ENCODE data around the gene GSKIP.

GSKIP gene

GRCh38 chr14:96423446-96424108 is 60.3 kb downstream of the GSKIP start:
- peaks cover 7 to 8% of the 10 kb centered on the region in 2 experiments for H3K4me1 ChIP-seq (ENCODE audit: control insufficient read depth in 1 of 2, insufficient read depth in 1 of 2, low read depth in 1 of 2, low read length in 1 of 2)
- no peak for TF ChIP-seq CTCF (IDR thresholded peaks at IDR 0.05)
- peak overlapping the region; percentile 35 to 48 for H3K4me3 ChIP-seq (ENCODE audit: low read depth in 1 of 2, low read length in 1 of 2)
- H3K9me3 ChIP-seq: no peaks in the 10 kb centered on the region
- peaks cover 16% of the 10 kb centered on the region for H3K27me3 ChIP-seq
- no peaks in the 10 kb centered on the region for H3K36me3 ChIP-seq
- H3K27ac ChIP-seq: no peak overlapping the region

GRCh38 chr14:96424109-96424989 is 61.0 kb downstream of the GSKIP start:
- Histone ChIP-seq H3K9me3 (no peaks in the 10 kb centered on the region), H3K4me1 (ENCODE audit: control insufficient read depth in 1 of 2, insufficient read depth in 1 of 2, low read depth in 1 of 2, low read length in 1 of 2) (peaks cover 7 to 8% of the 10 kb centered on the region in 2 experiments), H3K36me3 (no peaks in the 10 kb centered on the region), H3K4me3 (ENCODE audit: low read depth in 1 of 2, low read length in 1 of 2) (peak overlapping the region; percentile 35 to 48), H3K27me3 (peaks cover 16% of the 10 kb centered on the region), H3K27ac (no peak overlapping the region)
- TF ChIP-seq CTCF (IDR thresholded peaks at IDR 0.05): peak; percentile 77

- no peaks in the 10 kb centered on the region for H3K4me1 ChIP-seq (ENCODE audit: control insufficient read depth in 1 of 2, insufficient read depth in 1 of 2, low read depth in 1 of 2, low read length in 1 of 2)
- H3K36me3 ChIP-seq: no peaks in the 10 kb centered on the region
- H3K27ac ChIP-seq: no peak overlapping the region
- no peak for TF ChIP-seq CTCF (IDR thresholded peaks at IDR 0.05)
- no peaks in the 10 kb centered on the region for H3K9me3 ChIP-seq
- no peaks in the 10 kb centered on the region for H3K27me3 ChIP-seq
- no peak overlapping the region for H3K4me3 ChIP-seq (ENCODE audit: low read depth in 1 of 2, low read length in 1 of 2)
Measured at GRCh38 chr14:96434040-96434439, 70.7 kb downstream of the GSKIP start.

All from neutrophil (primary cell).